ENCODE data around the gene PRKRIP1.

Gene PRKRIP1

DNA sequence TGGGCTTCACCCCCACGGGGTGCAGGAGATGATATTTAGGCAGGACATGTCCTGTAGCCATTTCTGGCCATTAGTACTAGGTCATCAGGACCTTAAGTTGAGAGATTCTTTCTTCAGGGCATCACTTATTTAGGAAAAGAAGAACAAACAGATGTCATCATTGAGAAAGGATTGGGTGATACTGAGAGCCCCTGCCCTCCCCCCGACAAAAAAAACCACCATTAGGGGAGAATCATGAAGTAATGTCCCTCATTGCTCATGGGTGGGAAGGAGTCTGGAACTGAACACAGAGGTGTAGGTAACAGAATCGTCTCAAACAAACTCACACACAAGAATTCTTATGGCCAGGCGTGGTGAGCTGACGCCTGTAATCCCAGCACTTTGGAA, 30.8 kb downstream of the PRKRIP1 start:
- no peak overlapping the region for H3K4me3 ChIP-seq (ENCODE audit: low read depth, low read length)
- TF ChIP-seq, protein P1, sequence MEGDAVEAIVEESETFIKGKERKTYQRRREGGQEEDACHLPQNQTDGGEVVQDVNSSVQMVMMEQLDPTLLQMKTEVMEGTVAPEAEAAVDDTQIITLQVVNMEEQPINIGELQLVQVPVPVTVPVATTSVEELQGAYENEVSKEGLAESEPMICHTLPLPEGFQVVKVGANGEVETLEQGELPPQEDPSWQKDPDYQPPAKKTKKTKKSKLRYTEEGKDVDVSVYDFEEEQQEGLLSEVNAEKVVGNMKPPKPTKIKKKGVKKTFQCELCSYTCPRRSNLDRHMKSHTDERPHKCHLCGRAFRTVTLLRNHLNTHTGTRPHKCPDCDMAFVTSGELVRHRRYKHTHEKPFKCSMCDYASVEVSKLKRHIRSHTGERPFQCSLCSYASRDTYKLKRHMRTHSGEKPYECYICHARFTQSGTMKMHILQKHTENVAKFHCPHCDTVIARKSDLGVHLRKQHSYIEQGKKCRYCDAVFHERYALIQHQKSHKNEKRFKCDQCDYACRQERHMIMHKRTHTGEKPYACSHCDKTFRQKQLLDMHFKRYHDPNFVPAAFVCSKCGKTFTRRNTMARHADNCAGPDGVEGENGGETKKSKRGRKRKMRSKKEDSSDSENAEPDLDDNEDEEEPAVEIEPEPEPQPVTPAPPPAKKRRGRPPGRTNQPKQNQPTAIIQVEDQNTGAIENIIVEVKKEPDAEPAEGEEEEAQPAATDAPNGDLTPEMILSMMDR (IDR thresholded peaks at IDR 0.05; ENCODE audit: low read depth, low read length), result no peak

DNA sequence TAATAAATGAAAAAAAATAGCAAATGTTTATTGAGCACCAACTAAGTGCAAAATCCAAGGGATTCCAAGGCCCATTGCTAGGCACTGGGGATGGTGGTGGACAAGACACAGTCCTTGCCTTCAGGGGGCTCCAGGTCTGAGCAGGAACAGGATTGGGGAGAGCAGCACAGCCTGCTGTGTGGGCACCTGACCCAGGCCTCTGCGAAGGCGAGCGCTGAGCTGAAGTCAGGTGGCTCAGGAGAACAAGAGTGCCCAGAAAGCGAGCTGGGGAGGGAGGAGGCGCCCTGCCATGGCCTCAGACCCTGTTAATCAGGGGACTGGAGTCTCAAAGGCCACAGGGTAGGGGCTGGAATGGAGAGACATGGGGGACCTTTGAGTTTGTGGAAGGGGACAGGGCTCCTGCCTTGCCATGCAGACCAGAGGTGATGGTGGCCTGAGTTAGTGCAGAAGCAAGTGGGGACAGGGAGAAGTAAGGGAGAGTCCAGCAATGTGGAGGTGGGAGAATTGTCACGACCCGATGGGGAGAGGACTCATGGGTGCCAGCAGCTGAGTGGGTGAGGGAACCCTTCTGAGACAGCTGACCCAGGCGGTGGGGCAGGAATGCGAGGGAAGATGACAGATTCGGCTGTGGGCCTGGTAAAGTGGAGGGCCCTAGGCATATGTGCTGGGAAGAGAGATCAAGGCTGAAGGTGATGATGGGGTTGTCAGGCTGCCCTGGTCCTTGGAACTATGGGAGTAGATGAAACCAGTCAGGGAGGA, 33.2 kb downstream of the PRKRIP1 start:
- H3K4me3 ChIP-seq (ENCODE audit: low read depth, low read length), result no peak overlapping the region
- TF ChIP-seq, protein P1 (IDR thresholded peaks at IDR 0.05; ENCODE audit: low read depth, low read length), result no peak

DNA sequence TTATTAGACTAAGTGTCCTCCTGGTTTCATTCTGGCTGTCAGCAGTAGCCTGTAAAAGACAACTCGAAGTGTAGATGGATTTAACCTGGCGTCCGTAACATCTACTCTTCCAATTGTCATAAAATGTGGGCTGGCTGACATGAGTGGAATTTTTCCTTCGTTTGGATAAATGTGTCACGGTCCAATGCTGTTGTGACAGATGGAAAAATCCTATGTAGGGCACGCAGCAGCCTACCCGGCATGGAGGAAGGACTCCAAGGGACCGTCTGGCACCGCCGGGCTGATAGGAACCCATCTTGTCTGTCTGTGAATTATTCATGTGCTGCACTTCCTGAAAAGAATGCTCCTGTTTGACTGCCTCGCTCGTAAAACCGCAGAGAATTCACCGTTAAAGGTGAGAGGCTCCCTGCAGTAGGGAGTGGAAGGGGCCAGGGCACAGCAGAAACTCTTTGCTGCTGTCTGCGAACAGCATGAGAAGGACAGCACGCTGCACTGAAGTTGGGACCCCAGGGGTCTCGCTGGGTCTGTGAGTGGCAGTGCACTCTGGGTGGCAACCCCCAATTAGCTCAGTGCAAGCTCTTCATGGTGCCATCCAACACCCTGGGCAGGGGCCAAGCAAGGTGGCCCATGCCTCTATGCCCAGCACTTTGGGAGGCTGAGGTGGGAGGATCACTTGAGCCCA, 35.6 kb downstream of the PRKRIP1 start:
- no peak overlapping the region for H3K4me3 ChIP-seq (ENCODE audit: low read depth, low read length)
- TF ChIP-seq, protein P1 (IDR thresholded peaks at IDR 0.05; ENCODE audit: low read depth, low read length), result no peak

DNA sequence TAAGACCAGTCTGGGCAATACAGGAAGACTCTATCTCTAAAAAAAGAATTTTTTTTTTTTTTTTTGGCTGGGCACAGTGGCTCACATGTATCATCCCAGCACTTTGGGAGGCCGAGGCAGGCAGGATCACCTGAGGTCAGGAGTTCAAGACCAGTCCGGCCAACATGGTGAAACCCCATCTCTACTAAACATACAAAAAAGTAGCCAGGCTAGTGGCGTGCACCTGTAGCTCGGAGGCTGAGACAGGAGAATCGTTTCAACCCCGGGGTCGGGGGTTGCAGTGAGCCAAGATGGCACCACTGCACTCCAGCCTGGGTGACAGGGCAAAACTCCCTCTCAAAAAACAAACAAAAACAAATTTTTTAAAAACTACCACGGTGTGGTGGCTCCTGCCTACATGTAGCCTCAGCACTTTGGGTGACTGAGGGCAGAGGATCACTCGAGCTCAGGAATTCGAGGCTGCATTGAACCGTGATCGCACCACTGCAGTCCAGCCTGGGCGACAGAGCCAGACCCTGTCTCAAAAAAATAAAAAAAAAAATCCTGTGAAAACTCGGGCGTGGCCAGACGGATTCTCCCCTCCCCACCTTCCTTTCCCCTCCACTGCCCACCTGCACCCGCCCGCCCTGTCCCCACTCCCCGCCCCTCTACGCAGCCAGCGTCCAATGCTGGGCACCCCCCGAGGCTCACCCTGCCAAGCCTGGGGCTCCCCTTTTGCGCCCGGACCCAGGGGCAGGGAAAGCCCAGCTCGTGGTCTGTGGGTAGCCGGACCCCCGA, 36.5 kb downstream of the PRKRIP1 start:
- H3K4me3 ChIP-seq (ENCODE audit: low read depth, low read length), result peak overlapping the region; percentile 79
- TF ChIP-seq, protein P1 (IDR thresholded peaks at IDR 0.05; ENCODE audit: low read depth, low read length), result no peak

DNA sequence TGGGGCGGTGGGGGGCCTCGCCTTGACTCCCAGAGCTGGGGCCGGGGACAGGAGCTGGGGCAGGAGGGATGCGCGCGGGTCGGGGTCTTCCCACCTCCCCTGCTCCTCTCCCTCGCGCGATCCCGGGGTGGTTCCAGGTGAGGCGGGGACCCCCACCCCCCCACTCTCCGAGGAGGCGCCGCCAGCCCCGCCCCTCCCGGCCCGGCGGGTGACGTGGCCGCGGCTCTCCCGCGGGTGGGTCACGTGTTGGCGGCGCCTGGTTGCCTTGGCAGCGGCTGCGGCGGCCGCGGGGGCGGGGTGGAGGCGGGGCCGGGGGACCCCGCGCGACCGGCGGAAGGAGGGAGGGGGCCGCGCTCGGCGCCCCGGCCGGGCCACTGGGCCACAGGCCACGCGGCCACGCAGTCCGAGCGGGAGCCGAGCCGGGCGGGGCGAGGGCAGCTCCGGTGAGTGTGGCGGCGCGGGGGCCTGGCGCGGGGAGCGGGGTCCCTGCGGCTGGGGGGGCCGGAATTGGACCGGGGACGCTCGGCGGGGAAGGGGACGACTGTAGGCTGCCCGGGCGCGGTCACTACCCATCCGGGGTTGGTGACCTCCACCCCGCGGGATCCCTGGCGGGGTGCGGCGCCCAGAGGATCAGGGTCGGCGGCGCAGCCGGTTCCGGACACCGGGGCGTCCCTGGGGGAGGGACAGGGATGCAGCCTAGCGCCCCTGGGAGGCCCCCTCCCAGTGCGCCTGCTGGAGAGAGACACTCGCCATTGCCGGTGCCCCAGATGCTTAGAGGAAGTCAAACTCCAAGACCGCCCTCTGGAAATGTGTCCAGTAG, 37.3 kb downstream of the PRKRIP1 start, which contains the start of gene ORAI2:
TSS of gene ORAI2 (plus strand) at position 357 of the 820 bp plus-strand sequence. CDS start 5,382 bp downstream, outside the sequence.
- peak within 1 kb of the TSS; percentile 79 for H3K4me3 ChIP-seq (ENCODE audit: low read depth, low read length)
- TF ChIP-seq, protein P1 (IDR thresholded peaks at IDR 0.05; ENCODE audit: low read depth, low read length), result no peak

DNA sequence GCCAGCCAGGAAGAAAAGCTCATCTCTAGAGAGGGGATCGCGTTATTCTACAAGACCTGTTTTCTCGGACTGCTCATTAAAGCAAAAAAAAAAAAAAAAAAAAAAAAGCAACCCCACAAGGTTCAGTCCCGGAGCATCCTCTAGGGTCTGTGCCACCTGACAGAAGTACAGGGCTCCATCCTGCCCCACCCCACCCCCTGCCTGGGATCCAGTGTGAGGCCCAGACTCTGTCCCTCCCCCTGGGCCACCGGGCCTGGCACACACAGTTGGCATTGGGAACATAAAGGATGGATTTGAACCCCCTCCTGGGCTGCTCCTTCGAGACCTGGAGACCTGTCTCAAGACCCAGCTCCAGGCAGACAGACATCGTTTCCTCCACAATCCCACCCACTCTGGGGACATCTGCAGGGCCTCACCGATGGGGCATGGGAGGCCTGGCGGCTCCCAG, 37.9 kb downstream of the PRKRIP1 start:
- H3K4me3 ChIP-seq (ENCODE audit: low read depth, low read length), result peak overlapping the region; percentile 79
- TF ChIP-seq, protein P1 (IDR thresholded peaks at IDR 0.05; ENCODE audit: low read depth, low read length), result no peak

Measured in WI38 (cell line).